ENCODE measurements around the gene OCA2.
"Not testable (repeated sequence)": the region's sequence is repeated elsewhere in the genome, so short reads cannot be mapped to it uniquely, and the experiment has no call there.

The OCA2 gene

GRCh38 chr15:27866505-27867165, 232.5 kb downstream of the OCA2 start:
- no peak for DNase-seq

GRCh38 chr15:27865926-27866325, 233.2 kb downstream of the OCA2 start:
- no peak for DNase-seq

GRCh38 chr15:27865323-27865922, 233.7 kb downstream of the OCA2 start:
- DNase-seq = no peak

GRCh38 chr15:27864719-27865118, 234.4 kb downstream of the OCA2 start:
- DNase-seq = no peak

- DNase-seq = no peak
Measured at GRCh38 chr15:27864086-27864485, 235.0 kb downstream of the OCA2 start.

GRCh38 chr15:27863000-27863399, 236.1 kb downstream of the OCA2 start:
- DNase-seq = no peak

- DNase-seq = no peak
Measured at GRCh38 chr15:27861171-27861570, 237.9 kb downstream of the OCA2 start.

GRCh38 chr15:27855137-27855536, 244.0 kb downstream of the OCA2 start:
- DNase-seq = no peak

- no peak for DNase-seq
Measured at GRCh38 chr15:27854601-27855000, 244.5 kb downstream of the OCA2 start.

- no peak for DNase-seq
Measured at GRCh38 chr15:27853624-27854455, 245.3 kb downstream of the OCA2 start.

GRCh38 chr15:27851858-27852210, 247.3 kb downstream of the OCA2 start:
- no peak for DNase-seq

- no peak for DNase-seq
Measured at GRCh38 chr15:27850981-27851857, 247.9 kb downstream of the OCA2 start.

- DNase-seq = no peak
Measured at GRCh38 chr15:27850050-27850449, 249.1 kb downstream of the OCA2 start.

GRCh38 chr15:27848936-27849335, 250.2 kb downstream of the OCA2 start:
- DNase-seq = not testable (repeated sequence)

GRCh38 chr15:27847775-27848710, 251.1 kb downstream of the OCA2 start:
- DNase-seq = no peak

GRCh38 chr15:27846722-27847395, 252.3 kb downstream of the OCA2 start:
- DNase-seq = no peak

GRCh38 chr15:27845535-27846369, 253.4 kb downstream of the OCA2 start:
- DNase-seq = no peak

GRCh38 chr15:27844018-27844666, 255.0 kb downstream of the OCA2 start:
- no peak for DNase-seq

GRCh38 chr15:27843146-27843545, 256.0 kb downstream of the OCA2 start:
- DNase-seq = no peak

GRCh38 chr15:27842526-27842925, 256.6 kb downstream of the OCA2 start:
- DNase-seq = no peak
